ENCODE results near the gene PITX2. TPM values are rescaled to one million over a fixed set of nuclear protein-coding genes. Genes with fewer than 3 reads are reported as not detected.
"Not testable (repeated sequence)": the region's sequence is repeated elsewhere in the genome, so short reads cannot be mapped to it uniquely, and the experiment has no call there.

Gene PITX2
- total RNA-seq, 1 donor from 2014 or later, result not detected

DNA sequence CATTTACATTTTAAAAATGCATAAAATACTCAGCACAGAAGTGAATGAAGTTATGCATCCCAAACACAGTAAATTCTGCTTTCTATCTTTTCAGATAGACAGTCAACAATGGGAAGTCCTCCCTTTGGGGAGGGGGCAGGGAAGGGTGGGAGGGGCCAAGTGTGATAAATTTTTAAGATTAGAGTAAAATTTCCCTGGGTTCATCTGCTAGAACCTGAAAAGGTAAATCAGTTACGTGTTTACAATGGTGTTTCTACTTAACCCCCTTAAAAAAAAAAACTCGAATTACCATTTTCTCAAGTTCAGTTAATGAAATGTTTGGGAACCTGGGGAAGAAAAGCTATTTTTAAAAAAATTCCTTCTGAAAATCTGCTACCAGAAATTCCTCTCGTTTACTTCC is 9.1 kb downstream of the PITX2 start:
- no peak for DNase-seq (ENCODE audit: low spot score in 2 of 2)
- FAIRE-seq, result no peak

DNA sequence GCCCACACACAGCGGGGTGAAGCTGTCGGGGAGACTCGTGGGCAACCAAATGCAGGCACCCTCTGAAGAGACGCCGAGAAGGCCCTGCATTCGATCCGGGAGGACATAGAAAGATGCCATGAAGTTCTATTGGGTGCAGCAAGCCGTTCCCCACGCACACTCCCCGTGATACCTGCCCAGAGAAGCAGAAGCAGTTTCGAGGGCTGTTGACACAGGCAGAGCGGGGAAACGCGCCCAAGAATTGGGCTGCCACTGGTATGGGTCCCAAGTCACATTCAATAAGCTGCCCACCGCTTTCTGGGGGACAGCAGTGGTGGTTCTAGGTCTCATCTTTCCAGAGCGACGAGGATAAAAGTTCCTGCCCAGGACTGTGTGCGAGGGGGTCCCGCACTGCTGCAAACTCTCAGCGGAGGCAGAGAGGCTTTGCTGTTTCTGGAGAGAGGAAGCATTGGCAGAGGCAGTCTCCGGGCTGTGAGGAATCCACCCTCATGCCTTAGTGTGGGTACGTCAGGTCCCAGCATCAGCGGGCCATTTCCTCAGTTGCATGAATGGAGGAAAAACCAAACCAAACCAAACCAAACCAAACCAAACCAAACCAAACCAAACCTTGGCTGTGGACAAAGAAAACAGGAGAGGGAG is 10.1 kb downstream of the PITX2 start:
- DNase-seq (ENCODE audit: low spot score in 2 of 2), result no peak
- FAIRE-seq, result no peak

DNA sequence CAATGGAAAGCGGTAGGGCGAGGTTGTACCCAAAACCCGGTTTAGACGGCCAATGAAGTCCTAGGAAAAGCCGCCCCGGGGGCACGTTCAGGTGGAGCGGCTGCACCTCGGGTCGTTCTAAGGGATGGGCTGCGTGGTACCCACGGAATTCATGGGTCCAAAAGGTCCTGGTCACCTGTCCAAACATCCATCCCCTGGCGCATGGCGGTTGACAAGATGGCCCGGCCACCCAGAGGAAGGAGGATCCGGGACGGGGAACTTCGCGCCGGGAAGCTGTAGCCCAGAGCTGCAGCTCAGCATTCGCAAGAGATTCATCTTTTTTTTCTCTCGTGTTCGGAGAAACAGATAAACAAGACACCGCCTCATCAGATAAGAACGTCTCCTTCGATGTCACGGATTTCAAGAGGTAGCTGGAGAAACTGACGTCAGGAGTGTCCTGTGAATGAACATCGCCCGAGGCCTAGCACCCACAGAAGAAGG is 10.9 kb downstream of the PITX2 start:
- DNase-seq (ENCODE audit: low spot score in 2 of 2) (no peak), FAIRE-seq (no peak)

DNA sequence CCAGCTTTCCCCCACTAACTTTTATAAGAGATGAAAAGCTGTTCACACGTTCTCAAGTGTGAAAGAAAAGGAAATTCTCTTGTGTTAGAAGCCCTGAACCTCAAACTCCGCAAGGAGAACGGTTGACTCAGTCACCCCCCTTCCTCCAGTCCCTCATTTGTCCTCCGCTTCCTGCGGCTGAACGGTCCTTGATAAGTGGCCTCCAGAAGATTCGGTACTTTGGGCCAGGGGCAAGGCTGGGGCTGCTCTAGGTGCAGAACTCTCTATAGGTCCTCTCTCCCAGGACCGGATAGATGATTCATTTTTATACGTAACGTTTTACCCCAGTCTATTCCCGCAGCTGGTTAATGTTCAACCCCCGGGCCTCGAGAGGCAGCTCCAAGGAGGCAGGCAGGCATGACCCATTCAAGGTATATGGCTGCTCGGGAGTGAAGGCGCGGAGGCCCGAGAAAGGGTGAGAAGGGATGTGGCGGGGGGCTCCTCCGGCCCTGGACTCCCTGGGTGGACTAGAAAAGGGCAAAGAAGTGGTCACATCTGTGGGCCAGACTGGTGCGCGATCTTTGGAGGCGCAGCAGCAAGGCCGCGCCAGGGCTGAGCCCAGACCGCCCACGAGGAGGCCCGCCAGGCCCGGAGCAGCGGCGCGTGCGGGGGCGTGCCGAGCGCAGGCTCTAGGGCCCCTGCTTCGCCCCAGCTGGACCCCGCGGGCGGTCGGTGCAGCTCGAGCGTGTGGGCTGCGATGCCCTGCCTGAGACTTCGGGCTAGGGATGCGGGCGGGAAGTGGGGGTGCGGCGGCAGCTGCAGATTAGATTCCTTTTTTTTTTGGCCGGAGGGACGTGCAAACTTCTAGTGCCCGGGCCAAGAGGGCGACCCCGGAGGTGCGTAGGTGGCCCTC is 11.7 kb downstream of the PITX2 start:
- DNase-seq (ENCODE audit: low spot score in 2 of 2), result no peak
- FAIRE-seq, result no peak

DNA sequence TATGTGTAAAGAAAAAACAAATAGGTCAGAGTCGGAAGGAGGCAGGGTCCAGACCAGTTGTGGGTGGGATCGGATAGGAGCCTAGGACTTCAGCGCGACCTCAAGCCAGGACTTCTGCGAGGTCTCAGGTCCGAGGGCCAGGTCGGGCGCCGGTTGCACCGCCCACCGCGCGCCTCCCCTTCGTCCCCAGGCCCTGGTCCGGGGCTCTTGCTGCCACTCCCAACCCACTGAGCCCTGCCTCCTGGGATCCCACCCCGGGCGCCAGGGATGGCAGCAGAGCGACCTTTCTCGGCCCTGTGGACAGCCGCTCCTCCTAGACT is 12.3 kb downstream of the PITX2 start:
- DNase-seq (ENCODE audit: low spot score in 2 of 2), result no peak
- FAIRE-seq, result no peak

DNA sequence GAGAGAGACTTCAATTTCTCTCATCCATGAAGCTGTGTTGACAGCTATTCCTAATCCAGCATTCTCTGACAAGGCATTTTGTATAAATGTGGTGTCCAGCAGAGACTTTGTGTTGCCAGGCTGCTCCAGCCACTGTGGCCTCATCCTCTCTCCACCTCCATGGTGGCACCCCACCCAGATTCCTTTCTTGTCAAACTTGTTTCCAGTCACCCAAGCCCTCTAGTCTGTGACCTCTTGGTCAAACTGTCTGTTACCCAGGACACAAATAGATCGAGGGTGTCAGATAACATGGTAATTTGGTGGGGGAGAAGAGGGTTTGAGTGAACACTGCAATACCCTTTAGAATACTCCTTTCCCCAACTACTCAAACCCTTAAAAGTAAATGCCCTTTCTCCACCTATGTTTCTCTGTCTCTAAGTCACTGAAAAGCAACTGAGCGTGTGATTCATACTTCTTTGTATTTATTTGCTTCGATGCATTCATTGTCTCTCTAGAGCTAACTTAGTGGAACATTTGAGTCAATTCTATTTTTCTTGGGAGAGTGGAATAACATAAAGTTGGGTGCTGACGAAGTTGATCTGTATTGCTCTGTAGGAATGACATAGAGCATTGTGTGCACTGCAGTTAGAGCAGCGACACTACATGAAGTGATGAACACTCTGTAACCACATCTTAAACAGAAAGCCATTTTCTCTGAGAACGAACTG is 13.7 kb downstream of the PITX2 start:
- DNase-seq (ENCODE audit: low spot score in 2 of 2), result no peak
- FAIRE-seq, result no peak

DNA sequence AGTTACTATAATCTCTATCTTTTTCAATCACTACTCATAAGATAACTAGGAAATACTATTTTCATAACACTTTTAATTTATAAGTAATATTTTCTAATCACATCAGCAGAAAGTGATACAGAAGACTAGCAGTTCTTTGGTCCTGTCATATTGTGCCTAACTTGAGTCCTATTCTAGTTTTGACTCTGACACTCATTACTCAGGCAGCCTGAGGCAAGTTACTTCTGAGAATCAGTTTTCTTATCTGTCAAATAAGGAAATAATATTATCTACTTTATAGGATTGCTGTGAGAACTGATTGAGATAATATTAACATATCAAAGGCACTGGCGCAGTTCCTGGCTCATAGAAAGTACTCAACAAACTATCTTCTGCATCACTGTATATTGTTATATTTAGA is 17.8 kb downstream of the PITX2 start:
- no peak for DNase-seq (ENCODE audit: low spot score in 2 of 2)
- no peak for FAIRE-seq

DNA sequence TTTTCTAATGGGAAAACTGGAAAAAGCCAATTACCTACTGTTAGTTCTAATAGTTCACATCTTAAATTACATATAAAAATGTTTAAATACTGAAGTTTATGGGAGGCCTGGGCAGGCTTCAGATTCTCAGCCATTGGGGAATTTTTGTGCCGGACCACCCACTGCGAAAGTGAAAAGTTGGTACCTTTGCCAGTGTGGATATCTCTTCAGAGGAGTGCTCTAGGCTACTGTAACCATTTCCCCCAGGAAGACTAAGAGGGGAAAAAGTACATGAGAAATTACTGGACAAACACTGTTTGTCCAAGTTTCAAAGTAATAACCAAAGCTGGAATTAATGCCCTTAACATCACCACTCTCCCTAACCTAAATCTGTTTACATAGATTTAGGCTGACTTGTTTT is 20.8 kb downstream of the PITX2 start:
- DNase-seq (ENCODE audit: low spot score in 2 of 2) (no peak), FAIRE-seq (no peak)

DNA sequence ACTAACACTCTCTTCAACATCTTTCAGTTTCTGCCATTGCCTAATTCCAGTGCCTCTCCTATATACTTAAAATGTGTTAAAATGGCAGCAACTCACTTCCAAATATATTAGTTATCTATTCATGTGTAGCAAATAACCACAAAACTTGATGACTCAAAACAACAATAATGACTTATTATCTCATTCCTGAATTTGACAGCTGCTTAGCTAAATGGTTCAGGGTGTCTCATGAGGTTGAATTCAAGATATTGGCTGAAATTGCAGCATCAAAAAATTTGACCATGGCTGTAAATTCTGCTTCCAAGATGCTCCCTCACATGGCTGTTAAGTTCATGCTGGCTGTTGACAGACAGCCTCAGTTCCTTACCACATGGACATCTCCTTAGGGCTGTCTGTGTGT is 25.3 kb downstream of the PITX2 start:
- DNase-seq (ENCODE audit: low spot score in 2 of 2) (no peak), FAIRE-seq (no peak)

DNA sequence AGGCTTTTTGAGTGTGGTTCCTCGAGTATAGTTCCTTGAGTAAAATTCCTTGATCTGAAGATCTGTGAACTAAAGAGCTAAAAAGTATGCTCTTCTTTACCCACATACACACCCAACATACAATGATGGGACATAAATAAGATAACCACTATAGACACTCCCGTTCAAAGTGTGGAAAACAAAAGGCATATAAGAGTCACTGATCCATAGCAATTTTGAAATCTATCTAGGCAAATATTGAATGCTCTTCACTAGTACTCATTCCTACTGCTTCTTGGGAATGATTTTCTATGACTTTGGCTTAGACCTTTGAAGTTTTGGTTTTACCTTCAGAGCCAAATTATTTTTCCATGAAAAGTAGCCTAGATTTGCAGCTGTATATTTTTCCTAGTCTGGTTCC is 26.4 kb downstream of the PITX2 start:
- FAIRE-seq (no peak), DNase-seq (ENCODE audit: low spot score in 2 of 2) (no peak)

DNA sequence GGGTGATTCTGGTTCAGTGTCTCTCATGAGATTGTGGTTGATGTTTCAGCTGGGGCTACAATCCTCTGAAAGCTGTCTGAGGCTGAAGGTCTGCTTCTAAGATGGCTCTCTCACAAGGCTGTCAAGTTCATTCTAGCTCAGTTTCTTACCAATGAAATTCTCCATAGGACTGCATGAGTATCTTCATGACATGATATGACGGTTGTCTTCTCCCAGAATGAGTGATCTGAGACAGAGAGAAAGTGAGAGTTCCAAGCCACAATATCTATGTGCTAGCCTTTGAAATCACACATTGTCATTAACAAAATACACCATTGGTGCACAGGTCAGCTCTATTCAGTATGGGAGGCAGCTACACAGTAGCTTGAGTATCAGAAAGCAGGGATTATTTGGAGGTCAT is 27.3 kb downstream of the PITX2 start:
- FAIRE-seq, result no peak
- no peak for DNase-seq (ENCODE audit: low spot score in 2 of 2)

DNA sequence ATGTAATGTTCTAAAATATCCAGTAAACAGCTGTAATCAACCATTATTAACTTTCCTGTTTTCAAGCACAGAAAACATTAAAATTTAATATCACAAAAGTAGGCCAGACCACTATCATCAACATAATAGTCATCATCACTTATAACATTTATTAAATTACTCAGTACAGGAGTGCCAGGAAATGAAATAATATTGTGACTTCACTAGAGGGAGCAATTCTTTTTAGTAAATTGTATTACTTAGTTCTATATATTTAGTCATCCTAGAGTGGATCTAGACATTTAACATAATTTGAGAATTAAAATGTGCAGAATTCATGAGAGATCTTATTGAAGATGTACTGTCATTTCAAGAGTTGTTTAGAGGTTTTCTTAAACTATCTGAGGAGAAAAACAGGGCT is 33.6 kb downstream of the PITX2 start:
- DNase-seq (ENCODE audit: low spot score in 2 of 2) (no peak), FAIRE-seq (no peak)

DNA sequence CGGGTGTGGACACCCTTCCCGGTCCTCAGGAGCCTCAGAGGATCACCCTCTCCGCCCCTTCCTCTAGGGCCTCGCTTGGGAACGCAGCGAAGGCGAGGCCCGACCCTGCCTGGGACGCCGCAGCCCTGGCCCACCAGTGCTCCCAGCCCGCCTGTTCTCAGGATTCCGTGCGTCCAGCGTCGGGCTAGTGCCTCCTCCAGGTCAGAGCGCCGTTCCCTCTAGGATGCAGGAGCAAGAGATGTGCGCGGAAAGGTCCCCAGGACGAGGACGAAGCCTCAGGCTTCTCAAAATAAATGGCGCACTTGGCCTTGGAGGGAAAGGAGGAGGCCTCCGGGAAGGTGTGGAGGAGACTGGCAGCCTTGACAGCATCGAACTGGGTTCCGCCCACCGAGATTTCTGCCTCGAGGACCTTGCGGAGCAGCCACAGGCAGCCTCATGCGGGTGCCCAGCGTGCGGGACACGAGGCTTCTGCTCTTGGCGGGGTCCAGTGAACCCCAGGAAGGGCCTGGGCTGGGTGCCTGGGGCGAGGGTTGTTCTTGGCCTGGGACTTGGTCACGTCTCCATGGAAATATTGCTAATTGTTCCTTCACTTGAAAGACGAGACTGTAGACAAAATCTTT is 35.1 kb downstream of the PITX2 start:
- no peak for FAIRE-seq
- no peak for DNase-seq (ENCODE audit: low spot score in 2 of 2)

DNA sequence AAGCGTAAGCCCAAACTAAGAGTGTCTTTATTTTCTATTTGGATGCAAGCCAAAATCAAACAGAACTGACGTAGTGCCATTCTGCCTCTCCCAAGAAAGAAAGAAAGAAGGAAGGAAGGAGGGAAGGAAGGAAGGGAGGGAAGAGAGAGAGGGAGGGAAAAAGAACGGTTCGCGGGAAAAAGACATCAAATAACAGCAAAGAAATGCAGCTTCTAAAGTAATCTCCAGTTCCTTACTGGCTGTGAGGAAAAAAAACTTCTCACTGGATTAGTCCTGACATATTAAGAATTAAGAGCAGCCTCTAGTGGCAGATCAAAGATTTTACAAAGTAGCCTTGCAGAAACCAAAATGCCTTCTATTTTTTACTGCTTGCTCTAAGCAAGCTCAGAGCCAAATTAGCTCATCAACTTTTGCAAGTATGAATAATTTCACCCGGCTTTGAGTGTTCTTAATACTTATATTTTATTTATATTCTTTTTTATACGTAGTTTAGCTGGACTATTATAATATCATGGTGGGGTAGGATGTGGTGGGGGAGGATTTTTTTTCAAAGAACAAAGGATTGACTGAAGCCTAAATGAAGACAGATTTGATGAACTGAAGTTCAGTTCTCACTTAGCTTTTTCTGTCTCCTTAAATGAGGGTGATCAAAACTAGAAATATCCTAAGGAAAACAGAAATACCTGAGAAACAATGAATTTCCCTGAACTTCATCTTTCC is 36.6 kb downstream of the PITX2 start:
- DNase-seq (ENCODE audit: low spot score in 2 of 2), result peak; percentile 44 to 50
- FAIRE-seq, result no peak

DNA sequence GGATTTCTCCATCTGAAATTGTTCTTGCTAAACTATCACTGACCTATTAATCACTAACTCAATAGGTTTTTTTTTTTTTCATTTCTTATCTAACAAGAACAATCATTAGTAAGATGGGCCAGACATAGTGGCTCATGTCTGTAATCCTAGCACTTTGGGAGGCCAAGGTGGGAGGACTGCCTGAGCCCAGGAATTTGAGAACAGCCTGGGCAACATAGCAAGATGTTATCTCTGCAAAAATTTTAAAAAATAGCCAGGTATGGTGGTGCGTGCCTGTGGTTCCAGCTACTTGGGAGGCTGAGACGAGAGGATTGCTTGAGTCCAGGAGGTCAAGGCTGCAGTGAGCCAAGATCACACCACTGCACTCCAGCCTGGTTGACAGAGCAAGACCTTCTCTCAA is 46.2 kb downstream of the PITX2 start:
- not testable (repeated sequence) for FAIRE-seq; DNase-seq (ENCODE audit: low spot score in 2 of 2)

Other genes starting within 250 kb of the PITX2 start
- 2.0 TPM for gene ENPEP, start 146.9 kb downstream of the PITX2 start, total RNA-seq

Measured in frontal cortex (tissue), 4 donors.